Gastroesophageal sphincter (tissue), 4 donors: Measurements from ENCODE around the gene RNF187. TPM values are rescaled to one million over a fixed set of nuclear protein-coding genes. Genes with fewer than 3 reads are reported as not detected.

Source experiments
- ATAC-seq: fragments of 150-250 bp; one replicate; pipeline ENCODE4 v1.9.1; 2016; ENCODE audit warnings: mild to moderate bottlenecking, moderate library complexity
- H3K27ac ChIP-seq, 4 donors: fragments of 200-600 bp; sonication (generic) in 3 of 4; 1 replicate in 3 of 4; 2 replicates in 1 of 4; pipeline ENCODE4 v1.5.1; 2016 to 2019
- H3K27me3 ChIP-seq: fragments of 200-600 bp; sonication (generic); one replicate; pipeline ENCODE4 v1.5.1; 2019
- H3K36me3 ChIP-seq, 2 donors: fragments of 200-600 bp; sonication (generic); one replicate each; pipeline ENCODE4 v1.5.1; 2019; ENCODE audit warnings: control low read depth in 1 of 2
- H3K4me1 ChIP-seq, 3 donors: fragments of 200-600 bp; sonication (generic); 1 replicate in 2 of 3; 2 replicates in 1 of 3; pipeline ENCODE4 v1.5.1; 2016 to 2019; ENCODE audit warnings: control low read depth in 2 of 3
- H3K4me3 ChIP-seq, 2 donors: fragments of 200-600 bp; sonication (generic); one replicate each; pipeline ENCODE4 v1.5.1; 2019; ENCODE audit warnings: mild to moderate bottlenecking in 1 of 2, moderate library complexity in 1 of 2
- H3K9me3 ChIP-seq, 3 donors: fragments of 200-600 bp; sonication (generic); one replicate each; pipeline ENCODE4 v1.5.1; 2017 to 2019; ENCODE audit warnings: control low read depth in 2 of 3
- EP300 ChIP-seq: sonication (generic); formaldehyde crosslinking; IDR thresholded peaks from one replicate; pipeline ENCODE4 v1.6.1; 2017; ENCODE audit warnings: antibody characterized with exemption, mild to moderate bottlenecking
- POLR2A ChIP-seq, 2 donors: fragments of 450-650 bp; IDR thresholded peaks; one replicate each; pipeline ENCODE4 v1.6.1; 2017; ENCODE audit warnings: antibody characterized with exemption in 2 of 2, mild to moderate bottlenecking in 2 of 2, moderate library complexity in 1 of 2
- POLR2AphosphoS5 ChIP-seq: sonication (generic); formaldehyde crosslinking; IDR thresholded peaks from one replicate; pipeline ENCODE4 v1.6.1; 2017; ENCODE audit warnings: antibody characterized with exemption
- WGBS, 2 donors: methylation state at CpG; one replicate each; pipeline ENCODE4 v1.1.5; 2018; ENCODE audit warnings: low coverage in 1 of 2; 5-methylcytosine and 5-hydroxymethylcytosine counted together
- total RNA-seq, 4 donors: library from RNA; depleted of rRNA; stranded (reverse); fragments of >200 nt; gene quantifications; one replicate each; pipeline ENCODE4 v1.1.0, GENCODE V29; 2016
- TF ChIP-seq, protein P1 (sequence below), 4 experiments: fragments of 200-600 bp in 2 of 4; fragments of 450-650 bp in 2 of 4; sonication (generic) in 1 of 4; IDR thresholded peaks; one replicate each; pipeline ENCODE4 v1.5.1; 2017 to 2019; ENCODE audit warnings: antibody characterized with exemption in 4 of 4, mild to moderate bottlenecking in 2 of 4, moderate library complexity in 2 of 4

Gene RNF187
- total RNA-seq, 4 donors from 2014 or later = 33.9 to 80.6 (median 52.4) TPM

DNA sequence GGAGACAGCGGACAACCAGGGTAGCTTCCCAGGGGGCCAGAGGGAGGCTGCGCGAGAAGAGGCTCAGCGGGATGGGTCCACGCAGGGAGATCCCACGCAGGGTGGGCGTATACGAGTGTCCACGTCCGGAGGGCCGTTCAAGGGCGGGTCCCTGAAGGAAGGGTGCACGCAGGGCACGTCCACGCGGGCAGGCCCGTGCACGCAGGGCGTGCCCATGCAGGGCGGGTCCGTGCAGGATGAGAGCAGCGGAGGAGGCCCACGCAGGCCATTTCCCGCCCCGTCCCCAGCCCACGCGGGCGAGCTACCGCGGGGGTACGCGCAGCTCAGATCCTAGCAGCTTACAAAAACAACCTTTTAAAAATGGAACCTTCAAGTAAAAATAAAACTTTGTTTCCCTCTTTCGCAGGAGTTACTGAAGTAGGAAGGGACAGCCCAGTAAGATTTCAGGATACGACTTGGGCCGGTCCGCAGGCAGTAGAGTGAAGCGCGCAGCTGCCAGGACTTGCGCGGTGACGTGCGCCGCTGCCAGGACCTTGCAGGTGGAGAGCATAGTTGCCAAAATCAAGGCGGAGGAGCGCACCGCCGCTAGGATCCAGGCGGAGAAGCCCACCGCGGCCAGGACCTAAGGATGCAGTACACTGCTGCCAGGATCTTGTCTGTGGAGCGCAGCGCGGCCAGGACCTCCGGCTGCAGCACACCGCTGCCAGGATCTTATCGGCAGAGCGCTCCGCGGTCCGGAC, 416 bp upstream of the RNF187 start:
- H3K36me3 ChIP-seq = peaks cover 0 to 28% of the 10 kb centered on the region in 2 donors
- ATAC-seq = peak; percentile 74
- TF ChIP-seq EP300 (no peak), POLR2A (IDR thresholded peaks at IDR 0.05) (peak; percentile 30 to 51), POLR2AphosphoS5 (peak; percentile 41)
- no peaks in the 10 kb centered on the region for H3K9me3 ChIP-seq
- H3K4me3 ChIP-seq = peak overlapping the region; percentile 58 to 89
- H3K27ac ChIP-seq = peak overlapping the region; percentile 87 to 99 (median 98)
- no peaks in the 10 kb centered on the region for H3K27me3 ChIP-seq
- 0% methylated on average over 11 to 23 of the region's 60 CpGs for WGBS, 2 donors
- H3K4me1 ChIP-seq = peaks cover 0 to 51% (median 16%) of the 10 kb centered on the region in 3 donors

- no peak for TF ChIP-seq POLR2A (IDR thresholded peaks at IDR 0.05)
- no peak for TF ChIP-seq EP300
- TF ChIP-seq, protein P1, sequence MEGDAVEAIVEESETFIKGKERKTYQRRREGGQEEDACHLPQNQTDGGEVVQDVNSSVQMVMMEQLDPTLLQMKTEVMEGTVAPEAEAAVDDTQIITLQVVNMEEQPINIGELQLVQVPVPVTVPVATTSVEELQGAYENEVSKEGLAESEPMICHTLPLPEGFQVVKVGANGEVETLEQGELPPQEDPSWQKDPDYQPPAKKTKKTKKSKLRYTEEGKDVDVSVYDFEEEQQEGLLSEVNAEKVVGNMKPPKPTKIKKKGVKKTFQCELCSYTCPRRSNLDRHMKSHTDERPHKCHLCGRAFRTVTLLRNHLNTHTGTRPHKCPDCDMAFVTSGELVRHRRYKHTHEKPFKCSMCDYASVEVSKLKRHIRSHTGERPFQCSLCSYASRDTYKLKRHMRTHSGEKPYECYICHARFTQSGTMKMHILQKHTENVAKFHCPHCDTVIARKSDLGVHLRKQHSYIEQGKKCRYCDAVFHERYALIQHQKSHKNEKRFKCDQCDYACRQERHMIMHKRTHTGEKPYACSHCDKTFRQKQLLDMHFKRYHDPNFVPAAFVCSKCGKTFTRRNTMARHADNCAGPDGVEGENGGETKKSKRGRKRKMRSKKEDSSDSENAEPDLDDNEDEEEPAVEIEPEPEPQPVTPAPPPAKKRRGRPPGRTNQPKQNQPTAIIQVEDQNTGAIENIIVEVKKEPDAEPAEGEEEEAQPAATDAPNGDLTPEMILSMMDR (IDR thresholded peaks at IDR 0.05) = no peak
- TF ChIP-seq POLR2AphosphoS5 = no peak
- 4 to 6% methylated on average over 4 to 10 of the region's 18 CpGs for WGBS, 2 donors
- ATAC-seq = no peak
Measured at GRCh38 chr1:228488125-228488817, 1.1 kb downstream of the RNF187 start.

GRCh38 chr1:228488818-228489674, 1.9 kb downstream of the RNF187 start:
- 79 to 94% methylated on average over 2 to 5 of the region's 9 CpGs for WGBS, 2 donors
- Histone ChIP-seq H3K27me3 (no peaks in the 10 kb centered on the region), H3K9me3 (no peaks in the 10 kb centered on the region), H3K4me3 (peak overlapping the region in 1 of 2 donors; percentile 89), H3K36me3 (peaks cover 0 to 48% of the 10 kb centered on the region in 2 donors), H3K27ac (peak overlapping the region in 1 of 4 donors; percentile 98), H3K4me1 (peaks cover 0 to 51% (median 16%) of the 10 kb centered on the region in 3 donors)
- TF ChIP-seq, protein P1 (IDR thresholded peaks at IDR 0.05) = no peak
- no peak for TF ChIP-seq POLR2AphosphoS5
- no peak for TF ChIP-seq EP300
- no peak for TF ChIP-seq POLR2A (IDR thresholded peaks at IDR 0.05)
- no peak for ATAC-seq

More at GRCh38 chr1:228488125-228488817, 1.1 kb downstream of the RNF187 start:
- Histone ChIP-seq H3K4me1 (peaks cover 0 to 51% (median 16%) of the 10 kb centered on the region in 3 donors), H3K36me3 (peaks cover 0 to 40% of the 10 kb centered on the region in 2 donors), H3K27me3 (no peaks in the 10 kb centered on the region), H3K9me3 (no peaks in the 10 kb centered on the region), H3K4me3 (peak overlapping the region; percentile 58 to 89), H3K27ac (peak overlapping the region in 3 of 4 donors; percentile 98 to 99 (median 99))

- Histone ChIP-seq H3K4me3 (no peak overlapping the region), H3K4me1 (peaks cover 0 to 45% (median 16%) of the 10 kb centered on the region in 3 donors), H3K27me3 (no peaks in the 10 kb centered on the region), H3K9me3 (no peaks in the 10 kb centered on the region), H3K36me3 (peaks cover 0 to 62% of the 10 kb centered on the region in 2 donors), H3K27ac (no peak overlapping the region)
- WGBS, 2 donors = 66 to 83% methylated on average over 1 to 2 of the region's 6 CpGs
- TF ChIP-seq, protein P1 (IDR thresholded peaks at IDR 0.05) = no peak
- TF ChIP-seq EP300 = no peak
- TF ChIP-seq POLR2AphosphoS5 = no peak
- no peak for TF ChIP-seq POLR2A (IDR thresholded peaks at IDR 0.05)
- ATAC-seq = no peak
Measured at GRCh38 chr1:228490120-228491078, 3.2 kb downstream of the RNF187 start.
